T-cell (primary cell): Measurements from ENCODE around the gene PLD4. TPM values are rescaled to one million over a fixed set of nuclear protein-coding genes. Genes with fewer than 3 reads are reported as not detected.

Source experiments
- ATAC-seq, 4 experiments: fragments of 200-7000 bp in 3 of 4; fragments of 150-1000 bp in 1 of 4; cut with Tn5 transposase; replicated peaks in 1 of 4; 1 replicate in 3 of 4; 2 replicates in 1 of 4; pipeline ENCODE4 v1.10.0; 2021; ENCODE audit warnings: moderate library complexity in 3 of 4, mild to moderate bottlenecking in 2 of 4, moderate number of reproducible peaks in 1 of 4
- CTCF ChIA-PET, 2 donors: fragments of 300-600 bp; sonication (Branson Sonifier 250); formaldehyde crosslinking; loops; one replicate each; lab custom pipeline; 2022; ENCODE audit warnings: antibody characterized with exemption in 2 of 2; lab: Charles Lee
- POLR2A ChIA-PET, 2 donors: fragments of 300-600 bp; sonication (Branson Sonifier 250); formaldehyde crosslinking; loops; one replicate each; lab custom pipeline; 2022; ENCODE audit warnings: antibody characterized with exemption in 2 of 2; lab: Charles Lee
- DNase-seq, 35 experiments: peaks; one replicate each; pipeline versions ENCODE4 v3.0.0 to v3.0.0-alpha.2; 2013 to 2023
- H3K27ac ChIP-seq: one replicate; pipeline ENCODE4 v1.5.1; 2013; ENCODE audit warnings: low read length
- H3K27me3 ChIP-seq, 2 experiments: replicated peaks in 1 of 2; 1 replicate in 1 of 2; 2 replicates in 1 of 2; pipeline versions ENCODE4 v1.6.1 to v1.7.0; 2013; ENCODE audit warnings: low read length in 1 of 2, mixed read lengths in 1 of 2; ENCODE audit not compliant: control insufficient read depth in 2 of 2, insufficient read depth in 2 of 2; ENCODE audit errors: extremely low read depth in 1 of 2
- H3K36me3 ChIP-seq, 2 donors: 1 replicate in 1 of 2; 2 replicates in 1 of 2; pipeline versions ENCODE4 v1.6.1 to v1.7.0; 2013; ENCODE audit warnings: low read length in 1 of 2; ENCODE audit not compliant: control insufficient read depth in 2 of 2, insufficient read depth in 1 of 2; ENCODE audit errors: extremely low read depth in 1 of 2
- H3K4me1 ChIP-seq, 2 experiments: 1 replicate in 1 of 2; 2 replicates in 1 of 2; pipeline versions ENCODE4 v1.6.1 to v1.7.0; 2013; ENCODE audit warnings: low read length in 2 of 2, mixed read lengths in 1 of 2; ENCODE audit not compliant: insufficient read depth in 2 of 2, control insufficient read depth in 1 of 2; ENCODE audit errors: extremely low read depth in 1 of 2
- H3K4me3 ChIP-seq, 2 donors: 1 replicate in 1 of 2; 2 replicates in 1 of 2; pipeline versions ENCODE4 v1.5.1 to v1.7.0; 2013; ENCODE audit warnings: mild to moderate bottlenecking in 2 of 2, low read length in 1 of 2, moderate library complexity in 1 of 2; ENCODE audit not compliant: control insufficient read depth in 1 of 2; ENCODE audit errors: extremely low read depth in 1 of 2
- H3K9me3 ChIP-seq: 2 replicates; pipeline ENCODE4 v1.7.0; 2013
- H3K27ac Mint-ChIP-seq, 2 donors: one replicate each; pipeline ENCODE4 v1.8.0; 2020 to 2021; ENCODE audit warnings: mild to moderate bottlenecking in 2 of 2, mixed read lengths in 2 of 2
- H3K27me3 Mint-ChIP-seq, 2 donors: one replicate each; pipeline ENCODE4 v1.8.0; 2021 to 2022; ENCODE audit warnings: mixed read lengths in 2 of 2
- H3K36me3 Mint-ChIP-seq: one replicate; pipeline ENCODE4 v1.8.0; 2021; ENCODE audit warnings: mixed read lengths
- H3K4me1 Mint-ChIP-seq, 3 donors: one replicate each; pipeline ENCODE4 v1.8.0; 2020 to 2022; ENCODE audit warnings: mixed read lengths in 3 of 3, mild to moderate bottlenecking in 1 of 3
- H3K4me3 Mint-ChIP-seq, 3 donors: one replicate each; pipeline ENCODE4 v1.8.0; 2020 to 2022; ENCODE audit warnings: mild to moderate bottlenecking in 3 of 3, mixed read lengths in 3 of 3, moderate library complexity in 3 of 3
- H3K9me3 Mint-ChIP-seq, 3 donors: one replicate each; pipeline ENCODE4 v1.8.0; 2020 to 2022; ENCODE audit warnings: mixed read lengths in 3 of 3
- WGBS: methylation state at CpG from one replicate; pipeline ENCODE4 v1.1.5; 2013; ENCODE audit warnings: missing lambda C conversion rate; ENCODE audit not compliant: insufficient coverage; 5-methylcytosine and 5-hydroxymethylcytosine counted together
- total RNA-seq, 35 experiments: library from RNA in 6 of 35; stranded (reverse) in 6 of 35; fragments of 120-200 nt in 1 of 35; gene quantifications; one replicate each; pipeline versions ENCODE4 v1.2.1 to v1.2.4 and lab custom pipeline; 2013 to 2026

The PLD4 gene
- total RNA-seq, 5 donors from 2014 or later (not counting 1 experiment from before 2014, with no cell fraction given): 0.65 to 4.9 (median 3.9) TPM

DNA sequence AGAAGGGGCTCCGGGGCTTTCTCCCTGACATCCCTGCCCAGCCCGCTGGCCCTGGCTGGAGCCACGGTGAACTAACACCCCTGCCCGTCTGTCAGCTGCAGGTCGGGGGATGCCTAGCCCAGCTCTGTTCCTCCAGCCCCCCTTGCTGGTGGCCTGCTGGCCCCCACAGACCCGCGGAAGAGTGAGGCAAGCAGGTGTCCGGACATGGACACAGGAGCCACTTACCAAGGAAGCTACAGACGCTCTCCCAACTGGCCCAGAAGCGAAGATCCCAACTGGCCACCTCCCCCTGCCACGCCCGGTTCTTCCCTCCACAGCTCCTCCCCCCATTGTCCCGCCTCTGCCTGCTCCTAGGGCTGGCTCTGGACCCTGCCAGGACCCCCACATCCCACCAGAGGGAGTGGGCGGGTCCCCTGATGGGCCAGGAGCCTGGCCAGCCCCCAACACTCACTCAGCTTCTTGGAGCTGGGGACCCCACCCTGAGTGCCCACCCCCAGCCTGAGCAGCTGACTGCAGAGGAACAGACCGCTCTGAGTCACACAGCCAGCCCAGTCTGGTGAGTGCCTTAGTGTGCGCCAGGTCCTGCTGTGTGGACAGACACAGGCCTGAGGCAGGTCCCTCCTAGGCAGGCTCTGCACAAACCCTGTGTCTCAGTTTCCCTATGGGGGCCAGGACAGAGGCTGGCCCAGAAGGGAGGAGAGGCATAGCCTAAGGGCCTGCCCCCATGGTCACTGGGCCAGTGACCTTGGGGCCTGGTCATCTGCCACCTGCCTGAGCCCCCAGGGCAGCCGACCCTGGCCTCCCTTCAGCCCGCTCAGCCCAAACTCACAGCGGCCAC lies 45.8 kb downstream of the PLD4 start:
- Histone ChIP-seq H3K9me3 (no peaks in the 10 kb centered on the region), H3K4me1 (peaks cover 0 to 11% of the 10 kb centered on the region in 2 experiments), H3K4me3 (no peak overlapping the region), H3K27ac (no peak overlapping the region), H3K36me3 (no peaks in the 10 kb centered on the region), H3K27me3 (peaks cover 0 to 77% of the 10 kb centered on the region in 2 experiments)
- H3K9me3 Mint-ChIP-seq: no peaks in the 10 kb centered on the region
- H3K4me3 Mint-ChIP-seq: no peak overlapping the region
- CTCF ChIA-PET: no interaction called here
- POLR2A ChIA-PET: interaction anchor here in 1 of 2 donors (0.6 kb wide), 1 partner anchor 219 kb away, joined by 3 read pairs; no protein-coding TSS in a partner anchor
- ATAC-seq (no peak), DNase-seq (no peak)
- H3K4me1 Mint-ChIP-seq: peaks cover 0 to 3% (median 0%) of the 10 kb centered on the region in 3 donors
- H3K36me3 Mint-ChIP-seq: no peaks in the 10 kb centered on the region
- H3K27me3 Mint-ChIP-seq: peaks cover 6 to 27% of the 10 kb centered on the region in 2 donors
- 75% methylated on average over 18 of the region's 19 CpGs for WGBS
- no peak overlapping the region for H3K27ac Mint-ChIP-seq

DNA sequence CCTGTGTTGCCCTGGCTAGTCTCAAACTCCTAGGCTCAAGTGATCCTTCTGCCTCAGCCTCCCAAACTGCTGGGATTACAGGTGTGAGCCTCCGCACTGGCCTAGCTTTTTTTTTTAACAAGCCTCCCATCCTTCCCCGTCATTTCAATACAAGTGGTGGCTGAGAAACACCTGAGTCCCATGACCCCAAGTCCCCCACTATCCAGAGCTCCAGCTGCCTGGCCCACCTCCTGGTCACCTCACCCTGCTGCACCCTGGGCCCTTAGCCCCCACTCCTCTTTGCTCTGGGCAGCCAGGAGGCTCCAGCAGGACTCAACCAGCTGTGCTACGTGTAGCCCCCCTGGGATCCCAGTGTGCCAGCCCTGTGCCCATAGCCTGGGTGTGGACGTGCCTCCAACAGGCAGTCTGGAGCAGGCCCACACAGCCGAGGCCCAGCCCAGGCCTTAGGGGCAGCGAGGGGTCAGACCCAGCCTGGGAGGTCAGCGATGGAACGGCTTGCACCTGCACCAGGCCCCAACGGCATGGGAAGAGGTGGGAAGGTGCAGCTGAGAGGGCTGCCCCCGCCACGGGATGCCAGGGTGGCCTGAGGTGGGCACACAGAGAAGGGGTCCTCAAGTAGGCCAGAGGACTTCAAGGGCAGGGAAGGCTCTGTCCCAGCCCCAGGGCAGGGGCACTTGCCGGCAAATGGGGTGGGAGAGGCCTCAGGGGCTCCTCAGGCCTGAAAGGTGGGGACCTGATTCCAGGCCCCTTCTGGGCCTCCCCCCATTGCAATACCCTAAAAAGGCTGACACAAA lies 47.0 kb downstream of the PLD4 start:
- POLR2A ChIA-PET: no interaction called here
- Mint-ChIP-seq H3K4me1 (peaks cover 3 to 8% (median 8%) of the 10 kb centered on the region in 3 donors), H3K4me3 (no peak overlapping the region), H3K27ac (no peak overlapping the region), H3K27me3 (peaks cover 10 to 29% of the 10 kb centered on the region in 2 donors), H3K9me3 (no peaks in the 10 kb centered on the region), H3K36me3 (no peaks in the 10 kb centered on the region)
- Histone ChIP-seq H3K9me3 (no peaks in the 10 kb centered on the region), H3K27ac (no peak overlapping the region), H3K36me3 (no peaks in the 10 kb centered on the region), H3K4me1 (peaks cover 0 to 23% of the 10 kb centered on the region in 2 experiments), H3K27me3 (peaks cover 0 to 77% of the 10 kb centered on the region in 2 experiments), H3K4me3 (no peak overlapping the region)
- ATAC-seq (no peak), DNase-seq (no peak)
- 83% methylated on average over 11 of the region's 12 CpGs for WGBS
- CTCF ChIA-PET: no interaction called here

DNA sequence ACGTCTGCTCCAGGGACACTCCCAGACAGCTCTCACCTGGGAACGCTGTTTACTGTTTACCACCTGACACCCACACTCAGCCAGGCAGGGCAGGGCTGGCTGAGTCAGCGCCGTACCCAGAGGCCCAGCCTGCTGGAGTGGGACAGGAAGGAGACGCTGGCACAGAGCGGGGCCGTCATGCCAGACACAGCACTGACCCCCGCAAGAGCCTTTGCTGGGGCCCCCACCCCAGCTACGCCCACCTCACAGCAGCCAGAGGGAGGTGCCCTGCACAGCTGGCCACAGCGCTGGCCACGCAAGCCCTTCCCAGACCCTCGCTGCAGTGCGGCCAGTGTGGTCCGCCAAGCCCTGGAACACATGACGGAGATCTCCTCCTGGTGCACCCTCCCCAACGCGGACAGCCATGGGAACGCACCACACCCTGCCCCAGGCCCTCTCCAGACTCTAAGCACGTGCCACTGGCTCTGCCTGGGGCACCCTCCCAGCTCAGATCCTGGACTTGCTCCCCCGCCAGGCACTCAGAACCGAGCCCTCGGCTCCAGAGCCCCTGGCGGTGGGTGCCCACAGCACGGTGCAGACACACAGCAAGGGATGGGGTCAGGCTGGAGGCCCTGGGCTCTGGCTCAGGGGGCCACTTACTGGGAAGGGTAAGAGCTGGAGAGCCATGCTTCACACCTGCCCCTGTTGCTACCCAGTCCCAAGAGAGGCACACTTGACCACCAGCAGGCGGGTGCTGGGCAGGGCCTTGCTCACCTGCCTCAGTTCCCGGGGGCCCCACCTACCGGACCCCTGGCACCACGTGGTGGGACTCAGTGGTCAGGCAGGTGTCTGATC lies 47.8 kb downstream of the PLD4 start:
- DNase-seq: no peak
- no peaks in the 10 kb centered on the region for H3K36me3 Mint-ChIP-seq
- POLR2A ChIA-PET: interaction anchor here (0.5 to 0.6 kb wide), 2 partner anchors 13 to 47 kb away, joined by 4 to 5 read pairs; partner anchors contain the start of gene CLBA1 (in 1 of the 2)

DNA sequence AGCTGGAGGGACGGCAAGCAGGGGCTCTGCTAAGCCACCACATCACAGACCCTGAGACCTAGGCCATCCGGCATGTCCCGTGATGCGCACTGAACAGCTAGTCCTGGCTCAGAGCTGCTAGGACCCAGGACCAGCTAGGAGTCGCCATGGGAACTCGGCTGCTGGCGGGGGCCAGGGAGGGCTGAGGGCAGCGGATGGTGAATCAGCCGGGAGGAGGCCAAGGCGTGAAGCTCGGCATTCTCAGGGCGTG lies 48.4 kb downstream of the PLD4 start:
- H3K4me1 Mint-ChIP-seq: peaks cover 8 to 14% (median 13%) of the 10 kb centered on the region in 3 donors
- no peak for ATAC-seq
- H3K4me3 ChIP-seq: no peak overlapping the region
- no peak overlapping the region for H3K27ac ChIP-seq
- CTCF ChIA-PET: interaction anchor here in 1 of 2 donors (1.9 kb wide), 1 partner anchor 48 kb away, joined by 4 read pairs; the partner anchor contains the start of gene CDCA4
- POLR2A ChIA-PET: interaction anchor here (0.5 to 0.6 kb wide), 2 partner anchors 13 to 48 kb away, joined by 4 to 5 read pairs; partner anchors contain the start of gene CLBA1 (in 1 of the 2)
- H3K27me3 ChIP-seq: peaks cover 0 to 75% of the 10 kb centered on the region in 2 experiments
- peaks cover 0 to 27% of the 10 kb centered on the region in 2 experiments for H3K4me1 ChIP-seq
- H3K27me3 Mint-ChIP-seq: peaks cover 16 to 29% of the 10 kb centered on the region in 2 donors
- no peaks in the 10 kb centered on the region for H3K36me3 ChIP-seq
- no peaks in the 10 kb centered on the region for H3K9me3 Mint-ChIP-seq
- no peak overlapping the region for H3K4me3 Mint-ChIP-seq
- H3K9me3 ChIP-seq: no peaks in the 10 kb centered on the region
- no peak overlapping the region for H3K27ac Mint-ChIP-seq
- DNase-seq: peak in 1 of 35 experiments; percentile 1
- 86% methylated on average over 11 of the region's 12 CpGs for WGBS
- H3K36me3 Mint-ChIP-seq: no peaks in the 10 kb centered on the region

More for the DNA sequence above, 47.8 kb downstream of the PLD4 start:
- Mint-ChIP-seq H3K27ac (no peak overlapping the region), H3K27me3 (peaks cover 14 to 29% of the 10 kb centered on the region in 2 donors), H3K4me3 (no peak overlapping the region), H3K4me1 (peaks cover 5 to 11% (median 11%) of the 10 kb centered on the region in 3 donors), H3K9me3 (no peaks in the 10 kb centered on the region)
- peaks cover 0 to 27% of the 10 kb centered on the region in 2 experiments for H3K4me1 ChIP-seq
- WGBS: 80% methylated on average over 26 of the region's 28 CpGs
- no peak for ATAC-seq
- peaks cover 0 to 77% of the 10 kb centered on the region in 2 experiments for H3K27me3 ChIP-seq
- no peaks in the 10 kb centered on the region for H3K9me3 ChIP-seq
- no peak overlapping the region for H3K4me3 ChIP-seq
- H3K36me3 ChIP-seq: no peaks in the 10 kb centered on the region
- CTCF ChIA-PET: no interaction called here
- H3K27ac ChIP-seq: no peak overlapping the region

DNA sequence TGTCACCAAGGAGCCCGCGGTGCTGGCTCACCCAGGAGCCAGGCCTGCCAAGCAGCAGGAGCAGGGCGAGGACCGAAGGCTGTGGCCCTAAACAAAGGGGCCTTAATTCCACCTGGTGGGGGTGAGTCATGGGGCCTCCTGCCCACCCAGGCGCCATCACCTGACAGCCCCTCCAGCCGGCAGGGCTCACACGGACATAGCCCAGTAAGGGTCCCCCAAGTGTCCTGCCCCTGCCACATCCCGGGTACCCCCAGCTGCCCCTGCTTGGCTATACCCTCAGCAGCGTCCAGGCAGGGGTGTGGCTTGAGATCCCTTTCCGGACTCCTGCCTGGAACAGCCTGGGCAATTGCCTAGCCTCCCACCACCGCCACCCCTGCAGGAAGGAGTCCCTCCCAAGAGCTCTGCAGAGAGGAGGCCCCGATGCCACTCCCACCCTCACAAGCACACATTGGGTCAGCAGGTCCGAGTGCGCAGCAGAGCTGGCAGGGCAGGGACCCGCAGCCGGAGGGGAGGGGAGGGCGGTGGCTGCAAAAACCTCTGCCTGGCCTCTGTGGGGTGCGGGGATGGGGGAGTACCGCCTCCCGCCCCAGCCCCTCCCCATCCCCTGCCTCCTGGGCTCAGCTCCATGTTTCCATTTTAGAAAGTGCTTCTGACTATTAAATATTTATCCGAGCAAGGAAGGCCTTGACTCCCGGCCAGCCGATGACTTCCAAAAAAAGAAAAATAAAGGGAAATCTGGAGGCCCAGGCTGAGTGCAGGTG lies 48.9 kb downstream of the PLD4 start:
- ChIA-PET CTCF (interaction anchor here (0.5 to 3.6 kb wide), 4 partner anchors 32 to 72 kb away, joined by 3 to 24 read pairs (median 5); partner anchors contain the start of gene CDCA4 (in 1 of the 2)), POLR2A (interaction anchor here in 1 of 2 donors (0.5 kb wide), 1 partner anchor 48 kb away, joined by 5 read pairs; no protein-coding TSS in a partner anchor)
- H3K4me3 Mint-ChIP-seq: no peak overlapping the region
- H3K9me3 ChIP-seq: no peaks in the 10 kb centered on the region
- H3K27me3 Mint-ChIP-seq: peaks cover 16 to 25% of the 10 kb centered on the region in 2 donors
- ATAC-seq: no peak
- peaks cover 9 to 15% (median 13%) of the 10 kb centered on the region in 3 donors for H3K4me1 Mint-ChIP-seq
- no peaks in the 10 kb centered on the region for H3K36me3 ChIP-seq
- H3K4me3 ChIP-seq: no peak overlapping the region
- peaks cover 0 to 29% of the 10 kb centered on the region in 2 experiments for H3K4me1 ChIP-seq
- H3K27ac ChIP-seq: no peak overlapping the region
- no peaks in the 10 kb centered on the region for H3K36me3 Mint-ChIP-seq
- H3K9me3 Mint-ChIP-seq: no peaks in the 10 kb centered on the region
- DNase-seq: no peak
- no peak overlapping the region for H3K27ac Mint-ChIP-seq
- peaks cover 0 to 72% of the 10 kb centered on the region in 2 experiments for H3K27me3 ChIP-seq
- 81% methylated on average over 15 of the region's 23 CpGs for WGBS
